NCI-H2107 treated with DMSO at 0.1 percent for 48 hours (cell line): Measurements from ENCODE around the gene PTEN.
"Not testable (repeated sequence)": the region's sequence is repeated elsewhere in the genome, so short reads cannot be mapped to it uniquely, and the experiment has no call there.

Experiments
- DNase-seq: peaks from one replicate; lab custom pipeline; 2025; ENCODE audit not compliant: unreplicated experiment; lab: John Stamatoyannopoulos, UW

Gene PTEN

GRCh38 chr10:87845624-87845998 lies 17.8 kb upstream of the PTEN start:
- DNase-seq, result no peak

GRCh38 chr10:87846023-87846422 lies 17.4 kb upstream of the PTEN start:
- no peak for DNase-seq

GRCh38 chr10:87846711-87847110 lies 16.7 kb upstream of the PTEN start:
- not testable (repeated sequence) for DNase-seq

- DNase-seq, result no peak
Measured at GRCh38 chr10:87847550-87847949, 15.9 kb upstream of the PTEN start.

- DNase-seq, result no peak
Measured at GRCh38 chr10:87849001-87849400, 14.4 kb upstream of the PTEN start.

GRCh38 chr10:87850742-87851205 lies 12.7 kb upstream of the PTEN start:
- peak; percentile 50 for DNase-seq

GRCh38 chr10:87852089-87852488 lies 11.3 kb upstream of the PTEN start:
- no peak for DNase-seq

GRCh38 chr10:87855247-87855646 lies 8.2 kb upstream of the PTEN start:
- not testable (repeated sequence) for DNase-seq

- not testable (repeated sequence) for DNase-seq
Measured at GRCh38 chr10:87855665-87856064, 7.8 kb upstream of the PTEN start.

GRCh38 chr10:87860156-87860795 lies 3.1 kb upstream of the PTEN start:
- peak; percentile 41 for DNase-seq

GRCh38 chr10:87860816-87861403 lies 2.5 kb upstream of the PTEN start:
- DNase-seq, result no peak

GRCh38 chr10:87861566-87861952 lies 1.9 kb upstream of the PTEN start:
- DNase-seq, result no peak

- DNase-seq, result peak; percentile 74
Measured at GRCh38 chr10:87861953-87862678, 1.3 kb upstream of the PTEN start.

- no peak for DNase-seq
Measured at GRCh38 chr10:87862679-87863052, 759 bp upstream of the PTEN start.

GRCh38 chr10:87863951-87864495 lies 598 bp downstream of the PTEN start:
- DNase-seq, result not testable (repeated sequence)

- DNase-seq, result no peak
Measured at GRCh38 chr10:87864496-87865059, 1.2 kb downstream of the PTEN start.

- no peak for DNase-seq
Measured at GRCh38 chr10:87865241-87865881, 1.9 kb downstream of the PTEN start.

- DNase-seq, result no peak
Measured at GRCh38 chr10:87866412-87866974, 3.1 kb downstream of the PTEN start.

- no peak for DNase-seq
Measured at GRCh38 chr10:87867453-87867852, 4.0 kb downstream of the PTEN start.

- DNase-seq, result no peak
Measured at GRCh38 chr10:87868277-87868676, 4.9 kb downstream of the PTEN start.

- not testable (repeated sequence) for DNase-seq
Measured at GRCh38 chr10:87869139-87869538, 5.7 kb downstream of the PTEN start.
